Activated T-cell treated with anti-CD3 and anti-CD28 coated beads, Interleukin-2, amount 50 U/mL, for 72 hours (primary cell): Measurements from ENCODE around the gene CBX4. TPM values are rescaled to one million over a fixed set of nuclear protein-coding genes. Genes with fewer than 3 reads are reported as not detected.

Experiments
- ATAC-seq, 2 donors: fragments of 150-1000 bp; cut with Tn5 transposase; replicated peaks in 1 of 2; 2 replicates each; pipeline ENCODE4 v1.10.0; 2021; ENCODE audit warnings: moderate library complexity in 2 of 2, mild to moderate bottlenecking in 1 of 2
- DNase-seq, 2 donors: peaks; one replicate each; pipeline ENCODE4 v3.0.0; 2021 to 2022; ENCODE audit warnings: mixed read lengths in 1 of 2
- H3K27ac Mint-ChIP-seq: one replicate; pipeline ENCODE4 v1.8.0; 2022; ENCODE audit warnings: mild to moderate bottlenecking, moderate library complexity, mixed read lengths
- H3K27me3 Mint-ChIP-seq: one replicate; pipeline ENCODE4 v1.8.0; 2022; ENCODE audit warnings: low read depth, mixed read lengths
- H3K36me3 Mint-ChIP-seq, 2 donors: one replicate each; pipeline ENCODE4 v1.8.0; 2022; ENCODE audit warnings: mixed read lengths in 2 of 2, mild to moderate bottlenecking in 1 of 2; ENCODE audit not compliant: insufficient read depth in 2 of 2
- H3K4me1 Mint-ChIP-seq: one replicate; pipeline ENCODE4 v1.8.0; 2022; ENCODE audit warnings: low read depth, mixed read lengths
- H3K4me3 Mint-ChIP-seq, 2 donors: one replicate each; pipeline ENCODE4 v1.8.0; 2022; ENCODE audit warnings: mild to moderate bottlenecking in 2 of 2, mixed read lengths in 2 of 2, moderate library complexity in 2 of 2
- H3K9me3 Mint-ChIP-seq, 2 donors: one replicate each; pipeline ENCODE4 v1.8.0; 2022; ENCODE audit warnings: mixed read lengths in 2 of 2
- total RNA-seq, 2 donors: library from RNA; stranded (reverse); gene quantifications; one replicate each; pipeline ENCODE4 v1.2.3, GENCODE V29; 2022

CBX4 gene
- total RNA-seq, 2 donors from 2014 or later, result 38.3 to 45.8 TPM

DNA sequence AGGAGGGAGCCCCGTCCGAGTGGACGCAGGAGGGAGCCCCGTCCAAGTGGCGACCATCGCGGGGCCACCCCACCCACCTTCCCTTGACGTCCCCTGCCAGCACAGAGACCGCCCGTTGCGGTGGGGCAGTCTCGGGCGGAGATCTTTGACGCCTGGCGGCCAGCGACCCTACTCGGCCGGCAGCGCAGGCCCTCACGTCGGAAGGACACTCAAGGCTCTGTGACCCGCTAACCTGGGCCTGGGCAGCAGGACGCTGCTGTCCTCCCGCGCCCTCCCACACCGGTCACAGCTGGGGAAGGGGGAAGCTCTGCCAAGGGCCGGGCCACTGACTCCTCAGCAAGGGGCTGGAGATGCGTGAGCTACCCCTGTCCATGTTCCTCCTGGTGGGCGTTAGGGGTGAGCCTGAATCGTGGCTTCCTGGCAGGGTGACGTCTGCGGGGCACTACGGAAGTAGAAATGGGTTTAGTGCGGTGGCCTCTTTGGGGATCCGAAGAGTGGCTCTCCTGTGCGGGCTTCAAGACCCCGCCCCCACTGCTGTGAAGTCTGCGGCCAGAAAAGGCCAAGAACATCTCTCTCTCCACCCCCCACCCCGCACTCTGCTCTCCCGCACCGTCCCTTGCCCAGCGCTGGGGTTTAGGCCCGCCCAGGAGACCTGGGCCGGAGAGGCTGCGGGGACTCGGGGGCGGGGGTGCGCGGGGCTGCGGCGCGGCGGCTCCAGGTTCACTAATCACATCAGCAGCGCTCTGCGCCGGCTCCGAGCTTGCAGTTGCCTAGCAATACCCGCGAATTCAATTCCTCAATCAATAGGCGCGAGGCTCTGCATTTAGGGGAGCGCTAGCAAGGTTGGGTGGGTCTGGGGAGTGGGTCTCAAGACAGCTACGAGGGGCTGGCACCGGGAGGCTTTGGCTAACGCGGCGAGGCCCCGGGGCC is 48.2 kb downstream of the CBX4 start:
- DNase-seq, result no peak
- peaks cover 5% of the 10 kb centered on the region for H3K4me1 Mint-ChIP-seq
- ATAC-seq, result peak; percentile 21 to 29
- no peaks in the 10 kb centered on the region for H3K9me3 Mint-ChIP-seq
- H3K36me3 Mint-ChIP-seq, result no peaks in the 10 kb centered on the region
- peaks cover 42% of the 10 kb centered on the region for H3K27me3 Mint-ChIP-seq
- peak overlapping the region; percentile 24 to 56 for H3K4me3 Mint-ChIP-seq
- no peak overlapping the region for H3K27ac Mint-ChIP-seq

DNA sequence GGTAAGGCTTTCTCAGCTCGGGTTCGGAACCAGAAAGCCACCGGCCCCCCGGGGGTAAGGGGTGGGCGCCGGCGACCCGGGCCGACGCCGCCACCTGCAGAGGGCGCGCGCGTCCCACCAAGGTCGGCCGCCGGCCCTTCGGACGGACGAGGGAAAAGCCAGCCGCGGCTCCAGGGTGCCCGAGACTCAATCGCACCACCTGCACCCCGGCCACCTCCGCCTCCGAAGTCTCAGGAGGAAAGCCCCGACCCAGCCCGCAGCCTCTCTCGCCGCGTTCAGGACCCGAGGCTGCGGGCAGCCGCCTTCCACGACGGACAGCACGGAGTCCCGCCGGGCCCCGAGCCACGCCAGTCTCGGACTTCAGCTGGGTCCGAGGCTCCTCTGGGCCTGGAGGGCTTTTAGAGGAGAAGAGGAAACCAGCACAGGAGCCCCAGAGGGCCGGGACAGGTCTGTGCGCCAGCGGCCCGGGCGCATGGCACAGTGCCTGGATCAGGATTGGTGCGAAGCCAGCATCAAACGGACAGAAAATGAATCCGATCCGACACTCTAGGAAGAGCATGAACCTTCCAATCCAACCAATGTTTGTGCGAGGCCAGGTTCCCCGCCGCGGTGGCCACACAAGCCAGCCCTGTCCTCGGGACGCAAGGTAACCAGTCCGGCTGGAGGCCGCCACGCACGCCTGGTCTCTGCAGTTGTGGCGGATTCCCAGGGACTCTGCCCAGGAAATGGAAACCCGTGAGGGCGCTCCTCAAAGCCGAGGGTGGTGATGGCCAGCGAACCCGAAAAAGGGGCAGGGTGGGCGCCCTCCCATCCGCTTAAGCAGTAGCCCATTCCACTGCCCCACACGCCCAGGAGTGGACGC is 49.1 kb downstream of the CBX4 start:
- H3K9me3 Mint-ChIP-seq, result no peaks in the 10 kb centered on the region
- no peaks in the 10 kb centered on the region for H3K4me1 Mint-ChIP-seq
- no peak overlapping the region for H3K27ac Mint-ChIP-seq
- DNase-seq, result peak; percentile 53 to 65
- peak; percentile 67 to 69 for ATAC-seq
- H3K36me3 Mint-ChIP-seq, result no peaks in the 10 kb centered on the region
- peaks cover 42% of the 10 kb centered on the region for H3K27me3 Mint-ChIP-seq
- peak overlapping the region; percentile 18 to 22 for H3K4me3 Mint-ChIP-seq

DNA sequence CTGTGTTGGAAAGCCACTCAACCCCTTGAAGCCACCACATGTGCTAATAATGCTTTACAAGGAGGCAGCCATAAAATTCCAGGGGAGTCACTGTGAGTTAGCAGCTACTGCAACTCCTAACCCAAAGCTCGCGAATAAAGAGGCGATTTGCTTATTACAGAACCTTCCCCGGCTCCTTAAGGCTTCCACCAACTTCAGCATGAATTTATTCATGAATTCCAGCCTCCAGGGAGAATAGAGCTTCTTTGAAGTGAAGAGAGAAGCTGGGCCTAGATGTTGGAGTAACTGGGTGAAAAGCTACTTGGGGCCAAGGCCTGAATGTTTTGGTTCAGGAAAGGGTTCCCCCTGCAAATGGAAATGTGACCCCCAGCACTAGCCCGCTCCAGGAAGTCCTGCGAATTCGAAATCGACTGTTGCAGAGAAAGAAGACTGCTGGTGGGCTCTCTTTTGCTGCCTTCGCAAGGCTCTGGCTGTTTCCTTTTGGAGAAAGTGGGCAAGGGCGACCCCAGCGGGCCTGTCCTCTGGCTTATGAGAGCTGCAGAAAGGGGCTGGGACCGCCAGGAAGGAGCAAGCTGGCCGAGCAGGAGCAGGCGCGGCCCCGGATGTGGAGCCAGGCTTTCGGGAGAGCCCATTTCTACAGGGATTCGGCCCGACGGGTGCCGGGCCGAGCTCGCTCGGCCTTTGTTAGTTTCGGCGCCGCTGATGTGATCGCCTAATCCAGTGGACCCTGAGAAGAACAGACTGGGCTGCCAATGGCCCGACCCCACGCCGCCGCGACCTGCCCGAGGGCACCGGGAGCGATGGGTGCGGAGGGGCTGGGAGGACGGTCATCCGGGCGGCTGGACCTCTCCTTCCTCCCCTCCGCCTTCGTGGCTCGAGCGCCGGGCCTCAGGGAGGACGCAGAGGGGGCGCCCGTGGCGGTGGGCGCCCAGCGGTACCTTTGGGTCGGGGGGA is 50.0 kb downstream of the CBX4 start:
- peak overlapping the region; percentile 14 to 49 for H3K4me3 Mint-ChIP-seq
- no peaks in the 10 kb centered on the region for H3K36me3 Mint-ChIP-seq
- H3K9me3 Mint-ChIP-seq, result no peaks in the 10 kb centered on the region
- ATAC-seq (no peak), DNase-seq (no peak)
- H3K27me3 Mint-ChIP-seq, result peaks cover 42% of the 10 kb centered on the region
- H3K27ac Mint-ChIP-seq, result no peak overlapping the region
- H3K4me1 Mint-ChIP-seq, result no peaks in the 10 kb centered on the region

DNA sequence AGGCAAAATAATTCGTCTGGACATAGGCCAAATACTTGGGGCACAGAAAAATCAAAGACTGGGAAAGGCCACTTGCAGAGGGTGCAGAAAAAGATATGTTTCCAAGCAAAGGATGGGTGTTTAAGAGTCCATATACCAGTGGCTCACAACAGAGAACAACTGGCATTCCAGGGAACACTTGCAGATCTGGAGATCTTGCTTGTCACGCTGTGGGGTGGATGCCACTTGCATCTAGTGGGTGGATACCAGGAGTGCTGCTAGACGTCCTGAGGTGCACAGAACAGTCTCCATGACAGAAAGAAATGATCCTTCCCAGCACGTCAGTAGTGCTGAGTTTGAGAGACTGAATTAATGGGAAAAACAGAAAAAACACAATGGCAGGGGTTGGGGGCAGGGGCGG is 50.8 kb downstream of the CBX4 start:
- Mint-ChIP-seq H3K4me1 (no peaks in the 10 kb centered on the region), H3K36me3 (no peaks in the 10 kb centered on the region), H3K27me3 (peaks cover 36% of the 10 kb centered on the region), H3K9me3 (no peaks in the 10 kb centered on the region), H3K27ac (no peak overlapping the region), H3K4me3 (no peak overlapping the region)
- DNase-seq (no peak), ATAC-seq (no peak)

DNA sequence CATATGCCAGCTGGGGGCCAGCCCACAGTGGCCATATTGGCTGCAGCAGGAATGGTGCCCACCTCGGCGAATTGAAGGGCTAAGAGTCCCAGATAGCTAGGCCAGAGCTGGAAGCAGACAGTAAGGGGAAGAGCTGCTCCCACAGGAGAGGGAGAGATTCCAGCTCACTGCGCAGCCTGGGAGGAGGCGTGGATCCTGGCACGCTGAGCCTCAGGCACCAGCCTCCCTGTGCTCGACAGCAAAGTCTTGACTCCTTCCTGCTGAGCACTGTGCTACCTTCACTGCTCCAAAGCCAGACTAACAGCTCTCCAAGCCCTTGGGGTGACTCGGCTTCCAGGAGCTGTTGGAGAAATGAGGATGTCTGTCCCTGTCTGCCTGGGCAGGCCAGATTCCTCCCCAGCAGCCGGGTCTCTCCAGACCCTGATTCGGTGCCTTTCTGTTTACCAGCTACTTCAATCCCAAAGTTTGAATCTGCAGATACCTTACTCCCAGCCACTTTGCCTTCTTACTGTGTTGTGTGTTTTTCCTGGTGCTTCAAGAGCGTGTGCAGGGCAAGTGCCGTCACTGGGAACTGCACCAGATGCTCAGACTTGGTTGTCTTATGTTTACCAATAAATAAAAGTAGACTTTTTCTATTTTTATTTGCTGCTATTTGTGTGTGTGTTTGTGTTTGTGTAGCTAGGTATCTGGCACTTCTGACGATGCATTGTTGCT is 52.2 kb downstream of the CBX4 start:
- no peaks in the 10 kb centered on the region for H3K9me3 Mint-ChIP-seq
- DNase-seq, result no peak
- H3K4me3 Mint-ChIP-seq, result no peak overlapping the region
- no peaks in the 10 kb centered on the region for H3K36me3 Mint-ChIP-seq
- peaks cover 2% of the 10 kb centered on the region for H3K4me1 Mint-ChIP-seq
- no peak for ATAC-seq
- H3K27me3 Mint-ChIP-seq, result peaks cover 43% of the 10 kb centered on the region
- no peak overlapping the region for H3K27ac Mint-ChIP-seq

DNA sequence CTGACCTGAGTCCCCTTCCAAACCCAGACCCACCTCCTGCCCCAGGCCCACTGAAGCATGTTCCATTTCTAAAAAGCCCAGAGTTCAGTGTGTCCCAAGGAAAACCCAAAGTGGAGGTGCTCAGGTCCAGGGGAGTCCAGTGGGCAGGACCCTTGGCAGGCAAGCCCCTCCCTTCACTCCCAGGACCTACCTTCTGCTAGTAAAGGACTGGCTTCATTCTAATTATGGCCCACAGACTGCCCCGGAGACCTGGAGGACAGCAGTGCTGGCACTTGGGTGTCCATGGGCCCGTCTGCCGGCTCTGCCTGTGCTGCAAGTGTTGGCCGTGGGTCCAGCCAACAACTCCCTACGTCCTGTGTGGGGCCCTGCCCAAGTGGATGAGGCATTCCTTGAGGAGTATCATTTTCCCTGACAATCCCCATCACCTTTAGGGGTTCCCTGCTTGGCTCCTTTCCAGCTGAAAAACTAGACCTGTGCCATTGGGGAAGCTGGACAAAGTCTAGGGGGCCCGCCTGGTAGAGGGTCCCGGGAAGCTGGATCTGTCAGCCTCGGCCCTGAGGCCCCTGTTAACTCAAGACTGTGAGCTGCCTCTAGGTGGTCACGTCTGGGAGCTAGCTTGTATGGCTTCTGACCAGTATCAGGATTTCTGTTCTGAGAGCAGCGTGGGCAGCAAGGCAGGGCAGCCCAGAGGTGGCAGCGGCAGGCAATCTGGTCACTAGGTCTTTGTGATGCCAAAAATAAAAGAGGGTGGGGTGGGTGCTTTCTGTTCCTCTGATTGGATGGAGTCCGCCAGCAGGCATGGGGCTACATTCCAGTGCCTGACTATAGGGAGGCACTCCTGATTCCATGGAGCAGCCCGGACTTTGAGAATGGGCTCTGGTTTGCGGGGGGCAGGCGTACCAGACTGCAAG is 53.1 kb downstream of the CBX4 start:
- Mint-ChIP-seq H3K27ac (no peak overlapping the region), H3K4me3 (no peak overlapping the region), H3K27me3 (peaks cover 47% of the 10 kb centered on the region), H3K4me1 (peaks cover 11% of the 10 kb centered on the region), H3K9me3 (no peaks in the 10 kb centered on the region), H3K36me3 (no peaks in the 10 kb centered on the region)
- DNase-seq, result no peak
- no peak for ATAC-seq

DNA sequence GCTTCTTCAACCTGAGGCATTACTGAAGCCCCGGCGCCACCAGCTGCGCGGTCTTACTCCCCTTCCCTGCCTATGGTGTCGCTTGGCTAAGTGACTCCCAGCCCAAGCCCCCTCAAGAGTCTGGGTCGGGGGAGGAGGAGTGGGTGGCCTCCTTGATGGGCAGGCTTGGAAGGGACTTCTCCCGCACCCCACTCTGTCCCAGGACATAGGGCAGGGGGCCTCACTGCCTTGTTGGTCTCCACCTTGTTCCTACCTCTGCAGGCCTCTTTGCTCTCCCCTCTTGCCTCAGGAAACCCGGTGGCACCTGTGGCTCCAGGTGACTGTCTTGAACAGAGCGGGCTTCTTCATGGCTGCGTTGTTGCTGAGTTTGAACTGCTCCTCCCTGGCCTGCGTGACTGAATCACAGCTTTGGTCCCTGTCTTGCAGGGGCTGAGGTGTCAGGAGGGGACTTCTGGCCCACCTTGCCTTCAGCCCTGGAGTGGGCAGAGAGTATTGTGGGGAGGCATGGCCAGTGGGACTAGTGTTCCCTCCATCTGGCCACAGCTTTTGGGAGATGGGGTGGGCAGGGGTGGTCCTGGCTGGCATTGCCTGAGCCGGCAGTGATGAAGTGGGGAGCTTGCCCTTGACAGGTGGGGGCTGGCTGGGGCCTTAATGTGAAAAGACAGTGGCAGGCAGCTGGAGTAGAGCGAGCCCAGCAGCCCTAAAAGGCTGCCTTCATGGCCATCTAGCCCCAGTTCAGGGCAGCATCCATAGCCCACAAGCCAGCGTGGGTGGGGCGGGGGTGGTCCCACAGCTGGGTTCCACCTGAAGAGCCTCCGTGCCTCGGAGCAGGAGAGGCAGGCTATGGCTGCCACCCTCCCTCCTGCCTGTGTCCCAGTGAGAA is 54.0 kb downstream of the CBX4 start:
- peaks cover 51% of the 10 kb centered on the region for H3K27me3 Mint-ChIP-seq
- no peaks in the 10 kb centered on the region for H3K36me3 Mint-ChIP-seq
- DNase-seq (no peak), ATAC-seq (no peak)
- H3K9me3 Mint-ChIP-seq, result no peaks in the 10 kb centered on the region
- H3K4me3 Mint-ChIP-seq, result no peak overlapping the region
- no peak overlapping the region for H3K27ac Mint-ChIP-seq
- peaks cover 18% of the 10 kb centered on the region for H3K4me1 Mint-ChIP-seq

DNA sequence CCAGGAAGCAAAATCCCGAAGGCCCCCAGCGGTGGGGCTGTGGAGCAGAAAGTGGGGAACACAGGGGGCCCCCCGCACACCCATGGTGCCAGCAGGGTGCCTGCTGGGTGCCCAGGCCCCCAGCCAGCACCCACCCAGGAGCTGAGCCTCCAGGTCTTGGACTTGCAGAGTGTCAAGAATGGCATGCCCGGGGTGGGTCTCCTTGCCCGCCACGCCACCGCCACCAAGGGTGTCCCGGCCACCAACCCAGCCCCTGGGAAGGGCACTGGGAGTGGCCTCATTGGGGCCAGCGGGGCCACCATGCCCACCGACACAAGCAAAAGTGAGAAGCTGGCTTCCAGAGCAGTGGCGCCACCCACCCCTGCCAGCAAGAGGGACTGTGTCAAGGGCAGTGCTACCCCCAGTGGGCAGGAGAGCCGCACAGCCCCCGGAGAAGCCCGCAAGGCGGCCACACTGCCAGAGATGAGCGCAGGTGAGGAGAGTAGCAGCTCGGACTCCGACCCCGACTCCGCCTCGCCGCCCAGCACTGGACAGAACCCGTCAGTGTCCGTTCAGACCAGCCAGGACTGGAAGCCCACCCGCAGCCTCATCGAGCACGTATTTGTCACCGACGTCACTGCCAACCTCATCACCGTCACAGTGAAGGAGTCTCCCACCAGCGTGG is 54.8 kb downstream of the CBX4 start:
- H3K27me3 Mint-ChIP-seq, result peaks cover 59% of the 10 kb centered on the region

DNA sequence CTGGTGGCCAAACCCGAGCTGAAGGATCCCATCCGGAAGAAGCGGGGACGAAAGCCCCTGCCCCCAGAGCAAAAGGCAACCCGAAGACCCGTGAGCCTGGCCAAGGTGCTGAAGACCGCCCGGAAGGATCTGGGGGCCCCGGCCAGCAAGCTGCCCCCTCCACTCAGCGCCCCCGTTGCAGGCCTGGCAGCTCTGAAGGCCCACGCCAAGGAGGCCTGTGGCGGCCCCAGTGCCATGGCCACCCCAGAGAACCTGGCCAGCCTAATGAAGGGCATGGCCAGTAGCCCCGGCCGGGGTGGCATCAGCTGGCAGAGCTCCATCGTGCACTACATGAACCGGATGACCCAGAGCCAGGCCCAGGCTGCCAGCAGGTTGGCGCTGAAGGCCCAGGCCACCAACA is 55.3 kb downstream of the CBX4 start:
- Mint-ChIP-seq H3K4me3 (no peak overlapping the region), H3K27me3 (peaks cover 58% of the 10 kb centered on the region), H3K9me3 (no peaks in the 10 kb centered on the region), H3K36me3 (no peaks in the 10 kb centered on the region), H3K27ac (no peak overlapping the region), H3K4me1 (peaks cover 30% of the 10 kb centered on the region)
- DNase-seq, result no peak
- no peak for ATAC-seq

More for the DNA sequence above, 54.8 kb downstream of the CBX4 start:
- Mint-ChIP-seq H3K27ac (no peak overlapping the region), H3K4me1 (peaks cover 26% of the 10 kb centered on the region), H3K9me3 (no peaks in the 10 kb centered on the region), H3K36me3 (no peaks in the 10 kb centered on the region), H3K4me3 (no peak overlapping the region)
- DNase-seq (no peak), ATAC-seq (no peak)
